Measurements from ENCODE around the gene ZKSCAN5. TPM values are rescaled to one million over a fixed set of nuclear protein-coding genes. Genes with fewer than 3 reads are reported as not detected.

Gene ZKSCAN5
- total RNA-seq, 2 experiments from 2014 or later, result 7.6 to 7.9 TPM

GRCh38 chr7:99476107-99476506 is 28.4 kb upstream of the ZKSCAN5 start:
- DNase-seq (no peak), ATAC-seq (no peak)
- peaks cover 35% of the 10 kb centered on the region for H3K36me3 Mint-ChIP-seq (ENCODE audit: low read depth)
- no peak overlapping the region for H3K27ac Mint-ChIP-seq
- CTCF ChIA-PET, result interaction anchor here (0.7 kb wide), 1 partner anchor 147 kb away, joined by 3 read pairs; no protein-coding TSS in a partner anchor
- H3K4me1 Mint-ChIP-seq (ENCODE audit: low read depth), result peaks cover 43% of the 10 kb centered on the region
- no peaks in the 10 kb centered on the region for H3K9me3 Mint-ChIP-seq
- POLR2A ChIA-PET, result interaction anchor here (1.1 to 1.6 kb wide), 2 partner anchors 17 to 24 kb away, joined by 4 read pairs; partner anchors contain the start of gene ZNF394
- no peak overlapping the region for H3K4me3 Mint-ChIP-seq
- TF ChIP-seq CTCF (IDR thresholded peaks at IDR 0.05), result no peak
- no peaks in the 10 kb centered on the region for H3K27me3 Mint-ChIP-seq
- intact Hi-C loops (cut with micrococcal nuclease), result no loop called here

- peaks cover 35% of the 10 kb centered on the region for H3K4me1 Mint-ChIP-seq (ENCODE audit: low read depth)
- ATAC-seq (no peak), DNase-seq (no peak)
- peak overlapping the region; percentile 50 for H3K27ac Mint-ChIP-seq
- peaks cover 34% of the 10 kb centered on the region for H3K36me3 Mint-ChIP-seq (ENCODE audit: low read depth)
- TF ChIP-seq CTCF (IDR thresholded peaks at IDR 0.05), result no peak
- no peaks in the 10 kb centered on the region for H3K9me3 Mint-ChIP-seq
- POLR2A ChIA-PET, result interaction anchor here (1.0 to 1.1 kb wide), 2 partner anchors 12 to 21 kb away, joined by 3 to 4 read pairs; partner anchors contain the start of gene ZNF394
- no peaks in the 10 kb centered on the region for H3K27me3 Mint-ChIP-seq
- intact Hi-C loops (cut with micrococcal nuclease), result no loop called here
- CTCF ChIA-PET, result no interaction called here
- no peak overlapping the region for H3K4me3 Mint-ChIP-seq
These were observed 25.7 kb upstream of the ZKSCAN5 start for GRCh38 chr7:99478464-99479440.

- no peak for TF ChIP-seq CTCF (IDR thresholded peaks at IDR 0.05)
- Mint-ChIP-seq H3K4me1 (ENCODE audit: low read depth) (no peaks in the 10 kb centered on the region), H3K27ac (peak overlapping the region; percentile 19), H3K36me3 (ENCODE audit: low read depth) (peaks cover 36% of the 10 kb centered on the region), H3K27me3 (no peaks in the 10 kb centered on the region), H3K9me3 (no peaks in the 10 kb centered on the region), H3K4me3 (no peak overlapping the region)
- POLR2A ChIA-PET, result interaction anchor here (0.8 to 1.4 kb wide), 2 partner anchors 15 to 154 kb away, joined by 3 read pairs; partner anchors contain the start of gene ZNF394
- ATAC-seq (no peak), DNase-seq (no peak)
- CTCF ChIA-PET, result no interaction called here
- intact Hi-C loops (cut with micrococcal nuclease), result no loop called here
These were observed 19.4 kb upstream of the ZKSCAN5 start for GRCh38 chr7:99485094-99485493.

- no peak for TF ChIP-seq CTCF (IDR thresholded peaks at IDR 0.05)
- H3K4me1 Mint-ChIP-seq (ENCODE audit: low read depth), result no peaks in the 10 kb centered on the region
- ATAC-seq (peak; percentile 39), DNase-seq (no peak)
- POLR2A ChIA-PET, result interaction anchor here (0.9 to 1.0 kb wide), 2 partner anchors 10 to 429 kb away, joined by 3 to 4 read pairs; partner anchors contain the start of gene ZNF394
- intact Hi-C loops (cut with micrococcal nuclease), result no loop called here
- no peak overlapping the region for H3K27ac Mint-ChIP-seq
- no peaks in the 10 kb centered on the region for H3K27me3 Mint-ChIP-seq
- CTCF ChIA-PET, result interaction anchor here (1.0 kb wide), 1 partner anchor 9 kb away, joined by 3 read pairs; no protein-coding TSS in a partner anchor
- H3K4me3 Mint-ChIP-seq, result no peak overlapping the region
- H3K36me3 Mint-ChIP-seq (ENCODE audit: low read depth), result peaks cover 58% of the 10 kb centered on the region
- peaks cover 15% of the 10 kb centered on the region for H3K9me3 Mint-ChIP-seq
These were observed 15.2 kb upstream of the ZKSCAN5 start for GRCh38 chr7:99489235-99489634.

GRCh38 chr7:99490878-99491277 is 13.6 kb upstream of the ZKSCAN5 start:
- H3K4me3 Mint-ChIP-seq, result no peak overlapping the region
- POLR2A ChIA-PET, result interaction anchor here (1.3 to 1.4 kb wide), 2 partner anchors 13 to 63 kb away, joined by 3 to 4 read pairs; no protein-coding TSS in a partner anchor

More at GRCh38 chr7:99490878-99491277, 13.6 kb upstream of the ZKSCAN5 start:
- TF ChIP-seq CTCF (IDR thresholded peaks at IDR 0.05), result no peak
- Mint-ChIP-seq H3K27ac (peak overlapping the region; percentile 1), H3K27me3 (no peaks in the 10 kb centered on the region), H3K4me1 (ENCODE audit: low read depth) (no peaks in the 10 kb centered on the region), H3K9me3 (peaks cover 18% of the 10 kb centered on the region), H3K36me3 (ENCODE audit: low read depth) (peaks cover 65% of the 10 kb centered on the region)
- DNase-seq (no peak), ATAC-seq (no peak)
- intact Hi-C loops (cut with micrococcal nuclease), result no loop called here
- CTCF ChIA-PET, result no interaction called here
